ENCODE data around the gene PSMA5.
A peak's percentile ranks its signal among the peaks of the same experiment; 100 is the strongest.
"Not testable (repeated sequence)": the region's sequence is repeated elsewhere in the genome, so short reads cannot be mapped to it uniquely, and the experiment has no call there.

The PSMA5 gene

GRCh38 chr1:109432336-109432735 lies 6.1 kb upstream of the PSMA5 start:
- no peak for DNase-seq

GRCh38 chr1:109427171-109427467 lies 871 bp upstream of the PSMA5 start:
- no peak for DNase-seq

GRCh38 chr1:109425391-109426280 lies 612 bp downstream of the PSMA5 start:
- DNase-seq, result peak; percentile 61

DNA sequence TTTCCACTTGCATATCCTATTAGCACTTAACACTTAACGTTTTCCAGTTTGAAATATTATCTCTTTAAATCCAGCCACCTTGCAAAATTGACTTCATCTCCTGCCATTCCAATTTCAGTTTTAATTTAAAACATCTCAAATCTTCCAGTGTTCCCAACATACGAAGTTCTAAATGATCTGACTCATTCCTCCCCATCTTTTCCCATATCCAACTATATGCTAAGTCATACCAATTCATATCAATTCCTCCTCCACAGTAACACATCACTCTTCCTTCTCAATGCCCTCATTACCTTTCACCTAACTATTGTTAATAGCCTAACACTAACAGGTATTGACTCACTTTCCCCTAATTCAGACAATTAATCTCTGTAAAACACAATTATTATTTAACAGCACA lies 2.8 kb downstream of the PSMA5 start:
- no peak for DNase-seq

DNA sequence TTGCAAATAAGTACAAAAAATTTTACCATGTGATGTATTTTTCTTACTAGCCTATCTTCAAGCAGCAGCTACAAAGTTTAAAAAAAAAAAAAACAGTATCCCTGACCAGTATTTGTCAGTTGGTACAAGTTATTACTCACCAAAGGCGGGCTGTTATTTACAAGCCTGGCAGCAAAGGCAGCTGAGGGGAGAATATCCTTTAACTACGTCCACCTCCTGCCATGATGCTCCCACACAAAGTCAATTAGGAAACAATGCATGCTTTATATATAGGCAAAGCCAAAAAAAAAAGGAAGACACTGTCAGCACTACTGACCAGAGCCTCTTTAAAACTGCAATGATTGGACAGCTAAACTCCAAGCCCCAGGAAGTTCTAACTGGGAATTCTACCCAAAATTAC lies 13.7 kb downstream of the PSMA5 start:
- no peak for DNase-seq

- no peak for DNase-seq
Measured at GRCh38 chr1:109404838-109405237, 21.4 kb downstream of the PSMA5 start.

GRCh38 chr1:109402025-109402424 lies 24.2 kb downstream of the PSMA5 start:
- no peak for DNase-seq

DNA sequence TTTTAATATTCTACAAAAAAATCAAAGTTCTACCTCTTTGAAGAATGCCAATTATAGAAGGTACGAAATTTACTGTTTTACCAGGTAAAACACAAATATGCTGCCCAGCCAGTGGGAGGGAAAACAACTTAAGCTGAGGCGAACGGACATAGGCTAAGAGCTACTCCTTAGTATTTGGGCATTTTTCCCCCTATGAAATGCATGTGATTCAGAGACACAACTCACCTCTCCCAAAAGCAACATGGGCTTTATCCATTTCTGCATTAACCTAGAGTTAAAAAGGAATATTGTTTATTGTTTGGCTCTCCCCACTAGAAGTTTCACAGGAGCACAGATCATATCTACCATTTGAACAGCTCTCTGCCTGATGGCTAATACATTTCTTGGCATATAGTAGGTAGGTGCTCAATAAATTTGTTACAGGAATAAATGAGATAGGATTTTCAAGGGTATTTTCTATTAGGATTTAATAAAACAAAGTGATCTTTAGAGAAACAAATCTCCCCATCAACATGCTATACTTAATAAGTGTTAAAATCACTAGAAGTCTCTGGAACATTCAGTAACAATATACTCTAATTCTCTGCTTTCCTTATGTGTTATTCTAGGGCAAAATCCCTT lies 26.1 kb downstream of the PSMA5 start:
- DNase-seq, result no peak

GRCh38 chr1:109399326-109399957 lies 26.8 kb downstream of the PSMA5 start:
- DNase-seq, result no peak

DNA sequence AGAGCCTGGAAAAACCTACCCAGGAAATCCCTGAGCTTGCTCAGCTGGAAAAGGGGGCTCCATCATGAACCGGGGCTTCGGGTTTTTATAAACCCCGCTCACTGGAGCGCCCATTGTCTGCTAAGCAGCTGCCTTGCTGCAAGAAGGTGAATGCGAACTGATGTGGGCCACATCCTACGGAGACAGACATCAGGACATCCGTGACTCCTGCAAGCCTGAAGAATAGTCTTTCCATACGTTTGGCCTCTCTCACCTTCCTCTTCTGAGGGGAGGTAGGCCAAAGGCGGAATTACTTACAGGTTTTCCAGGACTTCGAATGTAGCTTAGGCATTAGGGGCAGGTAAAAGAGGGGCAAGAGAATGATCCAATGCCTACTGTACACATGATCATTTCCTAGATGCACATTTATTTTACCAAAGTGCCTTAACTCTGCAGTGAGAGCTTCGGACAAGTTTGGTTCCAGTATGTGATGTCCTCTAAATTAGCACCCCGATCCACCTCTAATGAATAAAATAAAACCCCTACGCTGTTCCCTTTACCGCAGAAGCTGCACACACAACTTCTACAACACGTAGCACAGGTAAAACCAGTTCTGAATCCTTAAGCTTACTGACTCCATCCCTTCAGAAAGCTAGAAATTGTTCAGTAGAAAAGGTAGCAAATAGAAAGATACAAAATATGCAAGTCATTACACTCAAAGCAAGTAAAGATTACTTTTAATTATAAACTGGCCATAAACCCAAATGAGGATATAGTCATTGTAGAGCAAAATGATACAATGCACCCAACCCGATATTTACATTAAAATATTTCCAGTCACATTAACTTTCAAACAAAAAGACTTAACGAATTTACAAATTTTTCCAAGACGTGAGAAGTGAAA lies 27.7 kb downstream of the PSMA5 start:
- DNase-seq, result no peak

GRCh38 chr1:109397581-109398342 lies 28.5 kb downstream of the PSMA5 start, which contains the start of gene SORT1:
TSS of gene SORT1 (minus strand) at chr1:109397918. CDS start at chr1:109397892, 26 bp downstream.
- DNase-seq, result peak; percentile 65

GRCh38 chr1:109396871-109397580 lies 29.2 kb downstream of the PSMA5 start:
- no peak for DNase-seq

DNA sequence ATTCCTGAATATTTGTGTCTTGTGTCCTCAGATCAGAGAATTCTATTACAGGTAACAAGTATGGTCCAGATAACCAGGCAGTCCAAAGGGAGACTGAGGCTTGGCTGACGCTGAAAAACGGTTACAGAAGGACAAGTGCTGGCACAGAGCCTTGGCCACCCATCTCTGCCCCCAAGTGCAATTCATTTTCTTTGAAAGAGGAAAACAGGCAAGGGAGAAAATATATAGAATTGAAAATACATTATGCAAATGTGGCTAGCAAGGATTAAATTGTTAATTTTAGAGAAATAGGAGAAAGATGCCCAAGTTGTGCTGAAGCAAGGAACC lies 29.8 kb downstream of the PSMA5 start:
- DNase-seq, result no peak

DNA sequence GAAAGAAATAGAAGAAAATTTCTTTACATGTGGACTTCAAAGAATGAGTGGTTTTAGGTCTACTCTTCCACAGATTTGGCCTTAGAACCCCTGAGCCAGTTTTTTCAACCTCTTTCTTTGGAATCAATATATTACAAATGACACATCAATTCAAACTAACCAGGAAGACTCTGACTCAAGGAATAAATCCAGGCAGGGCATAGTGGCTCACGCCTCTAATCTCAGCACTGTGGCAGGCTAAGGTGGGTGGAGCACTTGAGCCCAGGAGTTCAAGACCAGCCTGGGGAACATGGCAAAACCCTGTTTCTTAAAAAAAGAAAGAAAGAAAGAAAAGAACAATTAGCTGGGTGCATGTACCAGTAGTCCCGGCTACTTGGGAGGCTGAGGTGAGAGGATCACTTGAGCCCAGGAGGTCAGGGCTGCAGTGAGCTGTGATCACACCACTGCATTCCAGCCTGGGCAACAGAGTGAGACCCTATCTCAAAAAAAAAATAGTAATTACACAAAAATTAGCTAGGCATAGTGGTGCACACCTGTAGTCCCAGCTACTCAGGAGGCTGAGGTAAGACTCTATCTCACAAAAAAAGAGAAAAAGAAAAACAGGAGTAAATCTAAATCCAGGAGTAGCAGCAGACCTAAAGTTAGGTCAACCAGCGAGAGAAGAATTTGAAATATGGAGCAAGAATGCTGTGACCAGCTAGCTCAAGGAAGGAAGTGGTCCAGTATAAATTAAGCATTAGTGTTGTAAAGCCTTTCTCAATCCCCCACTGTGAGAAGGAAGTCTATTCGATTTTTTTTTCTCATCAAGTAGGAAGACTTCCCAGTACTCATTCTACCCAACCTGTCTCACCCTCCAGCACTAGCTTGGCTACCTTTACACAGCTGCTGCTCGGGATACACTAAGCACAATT lies 30.4 kb downstream of the PSMA5 start:
- no peak for DNase-seq

DNA sequence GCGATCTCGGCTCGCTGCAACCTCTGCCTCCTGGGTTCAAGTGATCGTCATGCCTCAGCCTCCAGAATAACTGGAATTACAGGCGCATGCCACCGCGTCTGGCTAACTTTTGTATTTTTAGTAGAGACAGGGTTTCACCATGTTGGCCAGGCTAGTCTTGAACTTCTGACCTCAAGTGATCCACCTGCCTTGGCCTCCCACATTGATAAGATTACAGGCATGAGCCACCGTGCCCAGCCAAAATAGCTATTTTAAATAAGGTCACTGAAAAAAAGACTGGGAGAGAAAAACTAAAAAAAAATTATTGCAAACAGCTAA lies 31.0 kb downstream of the PSMA5 start:
- DNase-seq, result not testable (repeated sequence)

GRCh38 chr1:109394591-109395281 lies 31.5 kb downstream of the PSMA5 start:
- DNase-seq, result no peak

DNA sequence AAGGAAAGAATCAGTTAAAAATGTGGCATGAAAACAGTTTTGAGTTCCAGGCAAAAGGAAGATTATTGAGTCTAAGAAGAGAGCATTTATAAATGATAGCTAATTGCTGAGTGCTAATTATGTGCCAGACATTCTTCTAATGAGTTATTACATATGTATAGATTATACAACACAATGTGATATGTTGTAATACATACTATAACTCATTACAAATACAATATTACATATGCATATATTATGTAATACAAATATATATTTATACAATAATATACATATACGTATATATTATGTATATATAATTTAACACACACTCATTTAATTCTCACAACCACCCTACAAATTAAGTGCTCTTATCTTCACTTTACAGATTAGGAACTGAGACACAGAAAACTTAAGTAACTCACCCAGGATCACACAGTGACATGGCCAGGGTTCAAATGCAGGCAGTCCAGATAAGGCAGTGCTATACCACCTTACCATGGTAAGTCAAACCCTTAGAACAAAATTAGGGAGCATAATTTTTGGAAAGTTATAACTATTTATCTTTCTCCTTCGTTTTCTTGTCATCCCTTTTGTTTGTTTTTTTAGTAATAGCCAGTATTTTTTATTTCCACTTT lies 32.5 kb downstream of the PSMA5 start:
- DNase-seq, result no peak

DNA sequence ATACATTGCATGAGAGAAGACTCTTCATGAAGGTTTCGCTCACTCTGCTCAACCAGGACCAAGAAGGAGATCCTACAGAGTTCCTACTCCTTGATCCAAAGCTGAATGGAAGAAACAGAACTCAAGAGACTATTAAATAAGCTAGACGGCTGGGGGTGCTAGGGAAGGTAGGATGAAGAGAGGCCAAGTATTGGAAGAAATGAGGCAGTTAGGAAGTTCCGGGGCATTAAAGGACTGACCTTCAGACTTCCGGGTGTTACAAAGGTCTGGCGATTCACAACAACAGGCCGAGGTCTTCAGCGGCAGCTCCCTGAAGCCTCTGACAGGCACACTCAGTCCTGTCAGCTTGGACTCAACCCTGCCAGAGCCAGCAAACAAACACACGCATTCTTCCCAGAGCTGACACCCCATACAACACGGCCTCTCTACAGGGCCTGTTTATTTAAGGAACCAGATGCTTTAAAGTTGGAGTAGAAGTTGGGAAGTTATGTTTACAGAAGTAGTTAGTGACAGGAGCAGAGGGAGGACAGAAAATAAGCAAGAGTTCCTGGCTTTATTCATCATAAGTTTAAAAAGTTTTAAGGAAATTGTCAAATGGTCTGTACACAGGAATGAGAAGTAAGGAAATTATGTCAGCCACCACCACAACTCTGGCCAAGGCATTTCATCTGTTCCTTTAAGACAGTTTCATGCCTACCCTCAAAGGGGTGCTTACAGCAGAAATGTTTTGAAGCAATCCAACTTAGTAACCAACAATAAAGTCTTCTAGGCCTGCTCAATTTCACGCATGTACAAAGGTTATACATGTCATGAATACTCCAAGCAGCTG lies 33.2 kb downstream of the PSMA5 start:
- no peak for DNase-seq
